OCI-LY7 (cell line): ENCODE measurements around the gene FSHR. TPM values are rescaled to one million over a fixed set of nuclear protein-coding genes. Genes with fewer than 3 reads are reported as not detected.

Source experiments
- BruUV-seq: library from RNA; stranded (reverse); fragments of 400-500 nt; replicated peaks from 2 replicates; lab custom pipeline; 2021; lab: Mats Ljungman, UMichigan
- CTCF ChIA-PET: fragments of 300-600 bp; sonication (Branson Sonifier 250); formaldehyde crosslinking; loops from one replicate; lab custom pipeline; 2022; ENCODE audit warnings: antibody characterized with exemption; ENCODE audit not compliant: unreplicated experiment; lab: Charles Lee
- POLR2A ChIA-PET: fragments of 300-600 bp; sonication (Branson Sonifier 250); formaldehyde crosslinking; loops from one replicate; lab custom pipeline; 2022; ENCODE audit warnings: antibody characterized with exemption; lab: Charles Lee
- DNase-seq: peaks from one replicate; pipeline ENCODE4 v3.0.0-alpha.2; 2015; ENCODE audit warnings: low spot score
- H2AFZ ChIP-seq: fragments of 200-600 bp; sonication (generic), shearing (Covaris generic); 2 replicates; pipeline ENCODE4 v1.6.1; 2014; ENCODE audit warnings: mild to moderate bottlenecking, antibody characterized with exemption, low read length, moderate library complexity
- H3K27ac ChIP-seq: fragments of 200-600 bp; sonication (generic); 2 replicates; pipeline ENCODE4 v1.5.1; 2014; ENCODE audit warnings: mixed run types, low read depth, mild to moderate bottlenecking, moderate library complexity, low read length, inconsistent platforms; ENCODE audit not compliant: poor library complexity, severe bottlenecking
- H3K36me3 ChIP-seq: fragments of 200-600 bp; sonication (generic); 2 replicates; pipeline ENCODE4 v1.6.1; 2014; ENCODE audit warnings: mild to moderate bottlenecking, antibody characterized with exemption, low read length, moderate library complexity, mixed read lengths; ENCODE audit not compliant: insufficient read depth
- H3K4me1 ChIP-seq: fragments of 200-600 bp; sonication (generic); 2 replicates; pipeline ENCODE4 v1.5.1; 2014; ENCODE audit warnings: mild to moderate bottlenecking, low read length; ENCODE audit not compliant: insufficient read depth, poor library complexity, severe bottlenecking
- H3K4me2 ChIP-seq: fragments of 200-600 bp; sonication (generic); 2 replicates; pipeline ENCODE4 v1.6.1; 2014; ENCODE audit warnings: mild to moderate bottlenecking, low read length
- H3K4me3 ChIP-seq: fragments of 200-600 bp; sonication (generic); 2 replicates; pipeline ENCODE4 v1.5.1; 2014; ENCODE audit warnings: mild to moderate bottlenecking, low read depth, low read length; ENCODE audit not compliant: poor library complexity, severe bottlenecking
- H3K79me2 ChIP-seq: fragments of 200-600 bp; sonication (generic); 2 replicates; pipeline ENCODE4 v1.6.1; 2016; ENCODE audit warnings: low read depth, mild to moderate bottlenecking, low read length, moderate library complexity, mixed read lengths; ENCODE audit not compliant: insufficient read depth
- H3K9me2 ChIP-seq: fragments of 200-600 bp; sonication (generic); 2 replicates; pipeline ENCODE4 v1.6.1; 2016; ENCODE audit warnings: mild to moderate bottlenecking, low read length, mixed read lengths; ENCODE audit not compliant: insufficient read depth
- H3K9me3 ChIP-seq: fragments of 200-600 bp; sonication (generic); 2 replicates; pipeline ENCODE4 v1.6.1; 2014; ENCODE audit warnings: mild to moderate bottlenecking, mixed run types, low read length, mixed read lengths
- H4K20me1 ChIP-seq: fragments of 200-600 bp; sonication (generic); 2 replicates; pipeline ENCODE4 v1.6.1; 2014; ENCODE audit warnings: mild to moderate bottlenecking, antibody characterized with exemption, low read length, moderate library complexity, mixed read lengths; ENCODE audit not compliant: insufficient read depth
- CTCF ChIP-seq: fragments of 200-600 bp; sonication (generic); conservative IDR thresholded peaks from 2 replicates; pipeline ENCODE4 v1.5.1; 2014; ENCODE audit warnings: mild to moderate bottlenecking, antibody characterized with exemption, low read length, moderate library complexity, mixed read lengths
- EZH2phosphoT487 ChIP-seq: fragments of 200-600 bp; sonication (generic); IDR thresholded peaks from 2 replicates; pipeline ENCODE4 v1.6.1; 2018; ENCODE audit warnings: low read depth, borderline replicate concordance, mild to moderate bottlenecking, mixed run types, antibody characterized with exemption, low read length, moderate library complexity, mixed read lengths
- intact Hi-C: fragments of 100-400 bp; cut with micrococcal nuclease; formaldehyde crosslinking; loops from one replicate; pipeline ENCODE4 v1.10.0; 2022; ENCODE audit not compliant: unreplicated experiment
- total RNA-seq, 2 experiments: library from RNA; depleted of rRNA in 1 of 2; stranded (reverse); fragments of >200 nt in 1 of 2; shearing (Covaris generic) in 1 of 2; gene quantifications; 2 replicates each; pipeline ENCODE4 v1.2.3, GENCODE V29; 2014 to 2022

FSHR gene
- total RNA-seq, 2 experiments from 2014 or later: not detected

- intact Hi-C loops: no loop called here
- H3K4me3 ChIP-seq: no peak overlapping the region
- H3K9me2 ChIP-seq: no peaks in the 10 kb centered on the region
- no TSS peak for BruUV-seq
- no peaks in the 10 kb centered on the region for H3K9me3 ChIP-seq
- H3K4me2 ChIP-seq: no peak overlapping the region
- POLR2A ChIA-PET: no interaction called here
- no peaks in the 10 kb centered on the region for H3K4me1 ChIP-seq
- TF ChIP-seq CTCF: no peak
- no peak for TF ChIP-seq EZH2phosphoT487
- no peak overlapping the region for H2AFZ ChIP-seq
- DNase-seq: no peak
- no peaks in the 10 kb centered on the region for H3K79me2 ChIP-seq
- H3K27ac ChIP-seq: no peak overlapping the region
- CTCF ChIA-PET: no interaction called here
- no peaks in the 10 kb centered on the region for H3K36me3 ChIP-seq
- no peaks in the 10 kb centered on the region for H4K20me1 ChIP-seq
Observed at GRCh38 chr2:49037197-49037596, 117.1 kb downstream of the FSHR start.

GRCh38 chr2:49035481-49035880 is 118.8 kb downstream of the FSHR start:
- H2AFZ ChIP-seq: no peak overlapping the region
- H3K4me3 ChIP-seq: no peak overlapping the region
- no peak overlapping the region for H3K27ac ChIP-seq
- H3K4me1 ChIP-seq: no peaks in the 10 kb centered on the region
- intact Hi-C loops: no loop called here
- no peak overlapping the region for H3K4me2 ChIP-seq
- no TSS peak for BruUV-seq
- ChIA-PET CTCF (no interaction called here), POLR2A (no interaction called here)
- no peaks in the 10 kb centered on the region for H3K36me3 ChIP-seq
- H3K9me3 ChIP-seq: no peaks in the 10 kb centered on the region
- TF ChIP-seq EZH2phosphoT487 (no peak), CTCF (no peak)
- no peaks in the 10 kb centered on the region for H3K9me2 ChIP-seq
- no peaks in the 10 kb centered on the region for H4K20me1 ChIP-seq
- no peak for DNase-seq
- no peaks in the 10 kb centered on the region for H3K79me2 ChIP-seq

- H3K4me3 ChIP-seq: no peak overlapping the region
- no peaks in the 10 kb centered on the region for H3K4me1 ChIP-seq
- H3K4me2 ChIP-seq: no peak overlapping the region
- TF ChIP-seq EZH2phosphoT487 (no peak), CTCF (no peak)
- ChIA-PET CTCF (no interaction called here), POLR2A (no interaction called here)
- intact Hi-C loops: no loop called here
- no peaks in the 10 kb centered on the region for H3K9me2 ChIP-seq
- H3K79me2 ChIP-seq: no peaks in the 10 kb centered on the region
- no peak overlapping the region for H3K27ac ChIP-seq
- no peaks in the 10 kb centered on the region for H3K9me3 ChIP-seq
- no peaks in the 10 kb centered on the region for H4K20me1 ChIP-seq
- DNase-seq: no peak
- no peak overlapping the region for H2AFZ ChIP-seq
- H3K36me3 ChIP-seq: no peaks in the 10 kb centered on the region
- no TSS peak for BruUV-seq
Observed at GRCh38 chr2:49033394-49034185, 120.7 kb downstream of the FSHR start.
